Stimulated activated CD4-positive, alpha-beta T cell treated with anti-CD3 and anti-CD28 coated beads, TNF-alpha, amount 100 ng/mL, for 24 hours (primary cell): ENCODE data around the gene PGRMC2.

Experiments used
- DNase-seq, 3 experiments: peaks; one replicate each; pipeline ENCODE4 v3.0.0-alpha.2; 2020; ENCODE audit warnings: low read depth in 3 of 3

The PGRMC2 gene

DNA sequence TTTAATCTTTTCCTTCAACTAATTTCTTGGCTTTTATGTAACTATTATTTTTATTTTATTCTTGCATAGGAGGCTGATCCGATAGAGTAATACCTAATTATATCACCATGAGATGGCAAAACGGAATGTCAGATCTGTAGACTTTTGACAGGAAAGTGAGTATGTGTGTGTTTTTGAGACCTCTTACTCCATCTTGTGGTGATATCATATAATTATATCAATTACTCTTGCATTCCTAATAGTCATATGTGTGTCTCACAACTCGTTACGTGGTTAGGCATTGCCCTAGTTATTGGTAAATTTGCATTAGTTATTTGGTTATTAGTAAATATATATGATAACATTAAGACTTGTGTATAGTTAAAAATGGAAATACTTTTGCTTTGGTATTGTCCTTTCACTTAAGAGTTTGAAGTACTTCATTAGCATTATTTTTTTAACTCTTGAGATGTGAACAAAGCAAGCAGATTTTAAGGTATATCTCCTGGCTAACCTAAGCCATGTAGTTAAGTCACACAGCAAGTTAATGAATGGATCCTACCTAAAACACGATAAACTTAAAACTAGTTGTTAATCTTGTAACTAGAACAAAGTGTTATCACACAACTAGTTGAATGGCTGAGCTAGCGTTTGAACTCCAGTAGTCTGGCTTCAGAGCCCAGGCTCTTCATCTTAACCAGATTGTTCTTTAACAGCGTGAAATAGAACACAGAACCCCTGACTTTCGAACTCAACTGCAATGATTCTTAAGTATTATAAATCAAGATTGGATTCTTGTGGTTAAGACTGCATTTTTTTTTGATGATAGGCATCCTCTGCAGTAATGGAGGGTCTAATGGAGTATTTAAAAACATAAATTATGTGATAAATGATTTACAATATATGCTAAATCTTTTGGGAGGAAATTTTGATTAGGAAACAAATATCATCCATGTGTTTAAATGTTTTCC lies 67.1 kb downstream of the PGRMC2 start:
- DNase-seq, result no peak
